Inferior parietal cortex (tissue), 1 donor: Measurements from ENCODE around the gene TSC2.

Experiments used
- DNase-seq: peaks from one replicate; pipeline ENCODE4 v3.0.0-alpha.2; 2016; ENCODE audit errors: extremely low spot score

Gene TSC2

DNA sequence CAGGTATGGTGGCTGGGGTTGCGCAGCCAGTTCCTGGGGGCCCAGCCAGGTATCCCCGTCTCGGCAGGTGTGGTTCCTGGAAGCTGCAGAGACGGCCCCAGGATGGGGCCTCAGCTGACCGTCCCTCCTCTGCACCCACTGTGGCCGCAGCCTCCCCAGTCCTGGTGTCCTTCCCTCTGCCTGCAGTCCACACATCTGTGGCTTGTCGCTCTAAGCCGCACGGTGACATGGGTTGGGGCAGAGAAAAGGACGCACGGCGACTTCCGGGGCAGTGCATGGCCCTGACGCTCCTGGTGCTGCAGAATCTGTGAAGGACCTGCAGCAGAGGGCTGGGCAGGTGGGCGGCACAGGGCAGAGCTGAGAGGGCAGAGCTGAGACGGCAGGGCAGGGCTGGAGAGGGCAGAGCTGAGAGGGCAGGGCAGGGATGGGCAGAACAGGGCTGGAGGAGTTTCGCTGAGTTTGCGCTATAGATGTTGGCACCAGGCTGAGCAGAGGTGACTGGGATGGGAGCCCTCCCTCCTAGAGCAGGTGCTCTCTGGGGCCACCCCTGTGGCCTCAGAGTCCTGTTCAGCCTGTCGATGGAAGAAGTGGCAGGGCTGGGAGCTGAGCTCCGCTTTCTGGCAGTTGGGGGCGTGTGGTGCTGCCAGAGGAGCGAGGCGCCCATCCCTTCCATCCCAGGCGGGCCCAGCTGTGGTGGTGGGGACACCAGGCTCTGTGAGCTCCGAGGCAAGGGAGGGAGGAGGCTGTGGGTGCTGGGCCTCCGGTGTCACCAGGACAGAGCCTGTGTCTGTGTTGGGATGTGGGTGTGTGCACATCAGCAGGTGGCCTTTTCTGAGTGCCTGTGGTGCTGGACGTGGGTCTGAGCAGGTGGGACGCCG, 23.0 kb downstream of the TSC2 start:
- DNase-seq, result no peak

- DNase-seq, result no peak
Observed at GRCh38 chr16:2071454-2072202, 23.8 kb downstream of the TSC2 start.

- DNase-seq, result no peak
Observed at GRCh38 chr16:2072926-2073325, 25.1 kb downstream of the TSC2 start.

DNA sequence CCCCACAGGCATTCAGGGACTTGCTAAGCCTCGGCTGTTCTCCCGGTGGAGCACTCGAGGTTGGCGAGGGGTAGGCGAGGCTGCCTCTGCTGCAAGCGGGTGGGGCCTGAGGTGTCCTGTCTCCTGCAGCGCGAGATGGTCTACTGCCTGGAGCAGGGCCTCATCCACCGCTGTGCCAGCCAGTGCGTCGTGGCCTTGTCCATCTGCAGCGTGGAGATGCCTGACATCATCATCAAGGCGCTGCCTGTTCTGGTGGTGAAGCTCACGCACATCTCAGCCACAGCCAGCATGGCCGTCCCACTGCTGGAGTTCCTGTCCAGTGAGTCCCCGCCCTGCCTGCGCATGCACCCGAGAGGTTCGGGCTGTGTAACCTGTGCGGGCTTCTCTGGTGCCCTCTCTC, 26.3 kb downstream of the TSC2 start:
- no peak for DNase-seq

GRCh38 chr16:2075631-2076030, 27.8 kb downstream of the TSC2 start:
- no peak for DNase-seq

DNA sequence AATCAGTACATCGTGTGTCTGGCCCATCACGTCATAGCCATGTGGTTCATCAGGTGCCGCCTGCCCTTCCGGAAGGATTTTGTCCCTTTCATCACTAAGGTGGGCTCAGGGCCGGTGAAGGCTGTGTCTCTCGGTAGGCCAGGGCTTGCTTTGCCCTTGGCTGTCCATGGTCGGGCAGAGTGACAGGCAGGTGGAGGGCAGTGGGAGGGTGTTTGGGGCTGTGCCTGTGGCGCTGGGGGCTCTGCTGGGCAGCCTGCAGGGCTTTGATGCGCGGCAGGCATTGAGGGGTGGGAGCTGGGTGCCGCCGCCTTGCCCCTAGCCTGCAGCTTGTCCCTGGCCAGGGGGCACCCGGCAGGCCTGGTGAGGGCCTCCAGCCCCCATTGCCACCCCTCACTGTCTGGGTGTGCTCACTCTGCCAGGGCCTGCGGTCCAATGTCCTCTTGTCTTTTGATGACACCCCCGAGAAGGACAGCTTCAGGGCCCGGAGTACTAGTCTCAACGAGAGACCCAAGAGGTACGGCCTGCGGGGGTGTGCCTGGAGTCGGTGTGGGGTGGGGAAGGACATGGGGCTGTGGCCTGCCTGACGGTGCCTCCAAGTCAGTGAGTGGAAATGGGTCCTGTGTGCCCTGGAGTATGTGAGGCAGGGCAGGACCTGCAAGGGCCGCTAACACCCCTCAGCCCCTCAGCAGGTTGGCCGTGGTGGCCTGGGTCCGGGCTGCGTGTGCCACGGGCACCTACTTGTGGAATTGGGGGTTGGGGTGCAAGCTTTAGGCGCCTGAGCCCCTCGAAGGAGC, 28.5 kb downstream of the TSC2 start:
- no peak for DNase-seq

- DNase-seq, result no peak
Observed at GRCh38 chr16:2077016-2077415, 29.2 kb downstream of the TSC2 start.

- DNase-seq, result no peak
Observed at GRCh38 chr16:2077696-2078095, 29.9 kb downstream of the TSC2 start.

DNA sequence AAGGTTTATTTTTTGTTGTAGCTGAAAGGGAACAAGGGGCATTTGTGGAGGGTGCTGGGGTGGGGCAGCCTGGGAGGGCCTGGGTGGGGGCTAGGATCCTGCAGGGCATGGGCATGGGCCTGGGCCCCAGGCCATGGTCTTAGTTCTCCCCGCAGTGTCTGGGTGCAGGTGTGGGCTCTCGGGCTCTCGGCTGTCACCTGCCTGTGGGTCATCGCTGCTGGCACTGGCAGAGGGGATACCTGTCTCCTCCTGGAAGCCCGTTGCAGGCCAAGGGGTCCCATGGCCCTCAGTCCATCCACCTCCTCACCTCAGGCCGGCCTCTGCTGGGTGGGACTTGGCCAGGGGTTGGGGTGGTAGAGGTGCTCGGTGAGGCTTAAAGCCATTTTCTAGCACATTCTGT, 30.3 kb downstream of the TSC2 start:
- no peak for DNase-seq

GRCh38 chr16:2078691-2079090, 30.9 kb downstream of the TSC2 start:
- DNase-seq, result no peak

- DNase-seq, result no peak
Observed at GRCh38 chr16:2079311-2079800, 31.6 kb downstream of the TSC2 start.

DNA sequence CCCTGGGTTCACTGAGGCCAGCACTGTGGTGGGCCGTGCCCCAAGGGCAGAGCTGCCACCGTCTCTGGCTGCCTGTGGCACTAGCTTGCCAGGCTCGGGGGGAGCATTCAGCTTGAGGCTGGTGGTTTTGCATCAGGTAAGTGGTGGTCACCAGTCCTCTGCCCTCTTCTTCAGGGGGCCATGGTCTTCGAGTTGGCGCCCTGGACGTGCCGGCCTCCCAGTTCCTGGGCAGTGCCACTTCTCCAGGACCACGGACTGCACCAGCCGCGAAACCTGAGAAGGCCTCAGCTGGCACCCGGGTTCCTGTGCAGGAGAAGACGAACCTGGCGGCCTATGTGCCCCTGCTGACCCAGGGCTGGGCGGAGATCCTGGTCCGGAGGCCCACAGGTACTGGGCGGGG, 32.2 kb downstream of the TSC2 start:
- DNase-seq, result no peak

DNA sequence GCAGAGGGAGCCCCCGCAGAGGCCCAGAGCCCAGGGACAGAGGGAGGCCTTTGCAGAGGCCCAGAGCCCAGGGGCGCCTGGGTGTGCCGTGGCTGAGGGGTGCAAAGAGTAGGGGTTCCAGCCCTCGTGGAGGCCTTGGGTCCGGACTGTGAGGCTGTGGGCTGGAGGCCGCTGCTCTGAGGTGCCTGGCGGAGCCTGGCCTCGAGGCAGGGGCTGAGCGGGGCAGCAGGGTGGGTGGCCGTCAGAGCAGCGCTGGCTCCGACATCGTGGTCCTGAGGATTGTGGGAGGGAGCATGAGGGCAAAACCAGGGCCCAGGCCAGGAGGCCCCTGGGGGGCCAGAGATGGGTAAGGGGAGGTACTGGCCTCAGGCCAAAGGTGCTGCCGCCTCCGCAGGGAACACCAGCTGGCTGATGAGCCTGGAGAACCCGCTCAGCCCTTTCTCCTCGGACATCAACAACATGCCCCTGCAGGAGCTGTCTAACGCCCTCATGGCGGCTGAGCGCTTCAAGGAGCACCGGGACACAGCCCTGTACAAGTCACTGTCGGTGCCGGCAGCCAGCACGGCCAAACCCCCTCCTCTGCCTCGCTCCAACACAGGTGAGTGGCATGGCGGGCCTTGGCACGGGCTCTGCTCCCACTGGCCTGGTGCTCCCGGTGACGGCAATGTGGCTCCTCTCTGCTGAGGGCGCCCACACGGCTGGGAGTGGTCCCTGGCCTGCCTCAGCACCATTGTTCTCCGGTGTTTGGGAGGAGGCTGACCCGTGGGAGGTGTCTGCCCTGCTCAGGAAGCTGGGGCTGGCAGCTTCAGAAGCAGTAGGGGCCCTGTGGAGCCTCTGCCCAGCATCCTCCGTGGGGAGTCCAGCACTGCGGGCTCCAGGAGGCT, 33.7 kb downstream of the TSC2 start:
- no peak for DNase-seq

- DNase-seq, result no peak
Observed at GRCh38 chr16:2082171-2082982, 34.6 kb downstream of the TSC2 start.

DNA sequence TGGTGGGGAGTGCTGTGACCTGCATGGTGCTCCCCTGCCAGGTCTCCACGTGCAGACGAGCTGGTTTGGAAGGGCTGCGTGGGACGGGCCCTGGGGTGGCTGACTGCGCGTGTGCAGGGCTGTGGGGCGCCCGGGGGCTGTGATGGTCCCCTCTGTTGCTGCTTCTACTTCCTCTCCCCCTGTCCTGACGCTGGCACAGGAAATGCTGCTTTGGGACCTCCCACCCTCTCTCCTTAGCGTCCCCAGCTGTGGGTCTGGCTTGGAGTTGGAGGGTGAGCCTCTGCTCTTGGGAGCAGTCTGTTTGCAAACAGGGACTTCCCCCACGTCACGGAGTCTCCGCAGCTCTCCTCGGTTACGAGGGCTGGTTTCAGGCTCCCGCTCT, 35.2 kb downstream of the TSC2 start:
- no peak for DNase-seq

- no peak for DNase-seq
Observed at GRCh38 chr16:2083409-2083808, 35.6 kb downstream of the TSC2 start.

- no peak for DNase-seq
Observed at GRCh38 chr16:2083876-2084780, 36.3 kb downstream of the TSC2 start.

GRCh38 chr16:2084895-2085625, 37.3 kb downstream of the TSC2 start:
- no peak for DNase-seq

- no peak for DNase-seq
Observed at GRCh38 chr16:2085669-2086068, 37.9 kb downstream of the TSC2 start.
